Nephron progenitor cell (in vitro differentiated cells): ENCODE results near the gene CPVL.

Experiments
- DNase-seq: peaks from one replicate; pipeline ENCODE4 v3.0.0; 2021
- H3K27ac Mint-ChIP-seq: 2 replicates; pipeline ENCODE4 v1.8.0; 2021; ENCODE audit warnings: mild to moderate bottlenecking, moderate library complexity, mixed read lengths
- H3K27me3 Mint-ChIP-seq: 2 replicates; pipeline ENCODE4 v1.8.0; 2021; ENCODE audit warnings: mild to moderate bottlenecking, low read depth, mixed read lengths; ENCODE audit not compliant: poor library complexity
- H3K36me3 Mint-ChIP-seq: 2 replicates; pipeline ENCODE4 v1.8.0; 2021; ENCODE audit warnings: low read depth, mixed read lengths
- H3K4me1 Mint-ChIP-seq: 2 replicates; pipeline ENCODE4 v1.8.0; 2021; ENCODE audit warnings: mixed read lengths
- H3K4me3 Mint-ChIP-seq: 2 replicates; pipeline ENCODE4 v1.8.0; 2021; ENCODE audit warnings: mild to moderate bottlenecking, moderate library complexity, mixed read lengths
- H3K9me3 Mint-ChIP-seq: 2 replicates; pipeline ENCODE4 v1.8.0; 2021; ENCODE audit warnings: mild to moderate bottlenecking, moderate library complexity, mixed read lengths
- CTCF ChIP-seq: fragments of 200-600 bp; sonication (generic); IDR thresholded peaks from 2 replicates; pipeline ENCODE4 v1.5.0; 2021; ENCODE audit warnings: antibody characterized with exemption

CPVL gene

GRCh38 chr7:28992798-28993197 is 153.5 kb downstream of the CPVL start:
- H3K27me3 Mint-ChIP-seq: no peaks in the 10 kb centered on the region
- no peak overlapping the region for H3K27ac Mint-ChIP-seq
- peaks cover 13% of the 10 kb centered on the region for H3K36me3 Mint-ChIP-seq
- H3K4me3 Mint-ChIP-seq: no peak overlapping the region
- peaks cover 15% of the 10 kb centered on the region for H3K9me3 Mint-ChIP-seq
- H3K4me1 Mint-ChIP-seq: peaks cover 59% of the 10 kb centered on the region
- no peak for DNase-seq
- no peak for TF ChIP-seq CTCF

- Mint-ChIP-seq H3K36me3 (peaks cover 13% of the 10 kb centered on the region), H3K9me3 (peaks cover 19% of the 10 kb centered on the region), H3K27ac (peak overlapping the region; percentile 76), H3K4me3 (no peak overlapping the region), H3K4me1 (peaks cover 59% of the 10 kb centered on the region), H3K27me3 (no peaks in the 10 kb centered on the region)
- peak; percentile 41 for DNase-seq
- TF ChIP-seq CTCF: no peak
These were observed 156.0 kb downstream of the CPVL start for GRCh38 chr7:28990200-28990960.

GRCh38 chr7:28989211-28989980 is 156.9 kb downstream of the CPVL start:
- no peak for DNase-seq
- no peak for TF ChIP-seq CTCF
- Mint-ChIP-seq H3K9me3 (peaks cover 19% of the 10 kb centered on the region), H3K27ac (peak overlapping the region; percentile 84), H3K36me3 (peaks cover 13% of the 10 kb centered on the region), H3K27me3 (no peaks in the 10 kb centered on the region), H3K4me1 (peaks cover 69% of the 10 kb centered on the region), H3K4me3 (no peak overlapping the region)

DNA sequence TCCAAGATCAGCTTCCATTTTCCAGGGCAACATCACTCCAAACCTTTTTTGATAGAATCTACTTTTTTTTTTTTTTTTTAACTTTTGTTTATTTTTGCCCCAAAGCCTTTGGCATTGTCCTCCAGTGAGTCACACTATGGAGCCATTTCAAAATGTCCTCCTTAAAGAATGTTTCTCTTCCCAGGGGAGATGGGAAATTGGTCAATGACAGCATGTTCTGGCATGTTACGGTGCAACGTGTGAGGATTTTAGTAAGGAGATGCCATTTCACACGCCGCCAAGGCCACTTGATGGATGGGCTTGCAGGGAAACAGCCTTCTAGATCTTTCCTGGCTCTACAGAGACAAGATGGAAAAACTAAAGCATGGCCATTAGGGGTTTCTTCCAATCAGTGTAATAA is 157.5 kb downstream of the CPVL start:
- no peak for DNase-seq

DNA sequence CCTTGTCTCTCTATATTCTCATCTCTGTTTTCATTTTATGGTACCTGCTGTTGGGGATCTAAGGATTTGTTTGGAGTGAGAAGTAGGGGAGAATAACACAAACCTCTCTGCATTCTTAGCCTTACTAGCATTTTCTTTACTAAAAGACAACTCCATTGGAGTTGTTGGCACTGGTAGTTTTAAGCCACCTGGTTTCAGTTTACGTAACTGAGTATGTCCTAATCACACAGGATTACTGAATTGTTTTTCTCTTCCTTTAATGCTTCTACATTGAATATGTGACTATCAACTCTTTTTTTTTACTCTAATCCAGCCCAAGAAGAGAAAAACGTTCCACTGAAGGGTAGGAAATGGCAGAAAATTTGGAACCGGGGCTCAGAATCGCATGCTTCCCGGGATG is 158.2 kb downstream of the CPVL start:
- peaks cover 19% of the 10 kb centered on the region for H3K9me3 Mint-ChIP-seq
- DNase-seq: no peak
- H3K27ac Mint-ChIP-seq: no peak overlapping the region
- H3K4me1 Mint-ChIP-seq: peaks cover 81% of the 10 kb centered on the region
- no peak for TF ChIP-seq CTCF
- no peaks in the 10 kb centered on the region for H3K27me3 Mint-ChIP-seq
- H3K36me3 Mint-ChIP-seq: peaks cover 13% of the 10 kb centered on the region
- no peak overlapping the region for H3K4me3 Mint-ChIP-seq

More for the DNA sequence above, 157.5 kb downstream of the CPVL start:
- H3K9me3 Mint-ChIP-seq: peaks cover 19% of the 10 kb centered on the region
- H3K4me3 Mint-ChIP-seq: no peak overlapping the region
- peaks cover 75% of the 10 kb centered on the region for H3K4me1 Mint-ChIP-seq
- H3K27ac Mint-ChIP-seq: peak overlapping the region; percentile 84
- no peak for TF ChIP-seq CTCF
- no peaks in the 10 kb centered on the region for H3K27me3 Mint-ChIP-seq
- peaks cover 13% of the 10 kb centered on the region for H3K36me3 Mint-ChIP-seq
